Measurements from ENCODE around the gene CDH22.

DNA sequence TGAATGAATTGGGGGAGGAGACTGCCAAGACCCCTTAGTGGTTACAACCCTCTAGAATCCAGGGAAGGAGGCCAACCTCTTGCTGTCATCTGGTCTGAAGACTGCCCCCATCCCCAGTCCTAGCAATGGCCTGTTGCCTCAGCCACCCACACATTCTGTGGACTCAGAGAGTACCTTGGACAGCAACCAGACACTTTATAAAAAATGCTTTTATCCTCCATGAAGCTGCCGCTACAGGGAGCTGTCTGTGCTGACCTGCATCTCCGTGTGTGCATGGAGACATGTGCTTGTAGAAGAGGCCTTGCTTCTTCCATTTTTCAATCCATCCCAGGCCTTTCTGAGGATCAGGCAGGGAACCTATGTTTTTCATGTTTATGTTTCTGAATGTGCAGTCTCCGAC, 15.2 kb downstream of the CDH22 start:
- TF ChIP-seq CTCF (conservative IDR thresholded peaks at IDR 0.05 in 1 of 2, IDR thresholded peaks at IDR 0.05 in 1 of 2; ENCODE audit: low read depth in 1 of 2, low read length in 2 of 2) (no peak), EZH2 (IDR thresholded peaks at IDR 0.05; ENCODE audit: low read length, missing control alignments) (no peak)
